OCI-LY3 (cell line): ENCODE data around the gene EFCAB8.

Experiments used
- EZH2phosphoT487 ChIP-seq: fragments of 200-600 bp; shearing (Covaris generic); IDR thresholded peaks from 2 replicates; pipeline ENCODE4 v1.6.1; 2018; ENCODE audit warnings: antibody characterized with exemption, mixed run types, low read depth
- TF ChIP-seq, protein P1 (sequence below): fragments of 200-600, 300-600 bp; sonication (generic); IDR thresholded peaks from 2 replicates; pipeline ENCODE4 v1.5.1; 2014; ENCODE audit warnings: antibody characterized with exemption, low read length, low read depth

DNA sequence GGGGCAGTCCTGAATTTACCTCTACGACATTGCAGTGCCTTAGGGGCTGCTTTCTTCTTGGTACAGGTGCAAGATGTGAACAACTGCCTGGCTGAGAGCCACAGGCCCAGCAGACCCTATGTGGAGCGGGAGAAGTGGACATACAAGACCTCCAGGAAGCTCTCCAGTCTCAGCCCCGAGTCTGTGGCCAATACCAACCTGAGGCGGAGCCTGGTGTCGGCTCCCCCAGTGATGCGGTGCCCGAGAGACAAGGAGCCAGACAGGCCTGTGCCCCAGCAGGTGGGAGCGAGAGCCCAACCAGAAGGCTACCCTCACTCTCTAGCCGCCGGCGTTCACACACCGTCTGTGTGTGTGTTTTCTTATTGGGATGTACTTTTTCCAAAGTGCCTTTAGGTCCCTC is 59.6 kb downstream of the EFCAB8 start:
- TF ChIP-seq, protein P1, sequence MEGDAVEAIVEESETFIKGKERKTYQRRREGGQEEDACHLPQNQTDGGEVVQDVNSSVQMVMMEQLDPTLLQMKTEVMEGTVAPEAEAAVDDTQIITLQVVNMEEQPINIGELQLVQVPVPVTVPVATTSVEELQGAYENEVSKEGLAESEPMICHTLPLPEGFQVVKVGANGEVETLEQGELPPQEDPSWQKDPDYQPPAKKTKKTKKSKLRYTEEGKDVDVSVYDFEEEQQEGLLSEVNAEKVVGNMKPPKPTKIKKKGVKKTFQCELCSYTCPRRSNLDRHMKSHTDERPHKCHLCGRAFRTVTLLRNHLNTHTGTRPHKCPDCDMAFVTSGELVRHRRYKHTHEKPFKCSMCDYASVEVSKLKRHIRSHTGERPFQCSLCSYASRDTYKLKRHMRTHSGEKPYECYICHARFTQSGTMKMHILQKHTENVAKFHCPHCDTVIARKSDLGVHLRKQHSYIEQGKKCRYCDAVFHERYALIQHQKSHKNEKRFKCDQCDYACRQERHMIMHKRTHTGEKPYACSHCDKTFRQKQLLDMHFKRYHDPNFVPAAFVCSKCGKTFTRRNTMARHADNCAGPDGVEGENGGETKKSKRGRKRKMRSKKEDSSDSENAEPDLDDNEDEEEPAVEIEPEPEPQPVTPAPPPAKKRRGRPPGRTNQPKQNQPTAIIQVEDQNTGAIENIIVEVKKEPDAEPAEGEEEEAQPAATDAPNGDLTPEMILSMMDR: no peak
- TF ChIP-seq EZH2phosphoT487: no peak
